GOT3 (cell line): ENCODE data around the gene MLST8.

Experiments
- DNase-seq: peaks from one replicate; lab custom pipeline; 2025; ENCODE audit warnings: mixed read lengths; lab: John Stamatoyannopoulos, UW

The MLST8 gene

GRCh38 chr16:2173366-2173765, 31.9 kb upstream of the MLST8 start:
- no peak for DNase-seq

DNA sequence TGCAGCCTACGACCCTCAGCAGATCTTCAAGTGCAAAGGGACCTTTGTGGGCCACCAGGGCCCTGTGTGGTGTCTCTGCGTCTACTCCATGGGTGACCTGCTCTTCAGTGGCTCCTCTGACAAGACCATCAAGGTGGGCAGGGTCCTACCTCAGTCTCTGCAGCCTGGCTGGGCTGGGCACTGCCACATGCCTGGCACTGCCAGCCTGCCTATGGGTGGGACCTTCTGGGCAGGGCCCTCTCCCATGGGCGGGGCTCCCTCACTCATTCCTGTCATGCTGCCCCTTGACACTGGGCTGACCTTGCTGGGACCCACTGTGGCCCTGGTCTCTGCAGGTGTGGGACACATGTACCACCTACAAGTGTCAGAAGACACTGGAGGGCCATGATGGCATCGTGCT, 31.3 kb upstream of the MLST8 start:
- DNase-seq: no peak

DNA sequence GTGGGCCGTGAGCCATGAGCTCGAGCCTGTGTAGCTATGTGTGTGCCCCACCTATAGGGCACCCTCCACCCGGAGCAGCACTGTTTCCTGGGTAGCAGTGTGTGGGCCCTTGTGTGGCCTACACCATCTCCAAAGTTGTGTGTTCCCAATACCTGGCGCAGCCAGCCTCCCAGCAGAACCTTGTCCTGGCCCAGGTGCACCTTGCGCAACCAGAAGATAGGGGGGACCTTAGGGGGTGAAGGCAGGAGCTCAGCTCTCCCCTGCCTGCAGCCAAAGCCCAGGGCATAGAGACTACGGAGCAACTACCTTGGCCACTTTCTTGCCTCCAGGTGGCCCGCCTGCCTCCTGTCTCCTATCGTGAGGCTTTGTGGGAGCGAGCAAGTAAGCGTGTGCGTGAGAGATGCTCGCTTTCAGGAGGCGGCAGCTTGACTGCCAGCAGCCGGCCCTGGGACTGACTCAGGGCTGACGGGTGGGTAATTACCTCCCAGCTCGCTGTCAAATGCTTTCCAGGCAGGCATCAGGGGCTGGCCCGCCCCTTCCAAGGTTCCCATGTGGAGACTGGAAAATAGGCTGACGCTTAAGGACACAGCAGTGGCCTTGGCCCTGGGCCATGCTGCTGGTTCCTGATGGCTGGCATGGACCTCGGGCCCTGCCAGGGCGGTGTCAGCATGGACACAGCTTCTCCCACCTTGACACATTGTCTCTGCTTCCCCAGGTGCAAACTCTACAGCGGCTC, 30.7 kb upstream of the MLST8 start:
- no peak for DNase-seq

DNA sequence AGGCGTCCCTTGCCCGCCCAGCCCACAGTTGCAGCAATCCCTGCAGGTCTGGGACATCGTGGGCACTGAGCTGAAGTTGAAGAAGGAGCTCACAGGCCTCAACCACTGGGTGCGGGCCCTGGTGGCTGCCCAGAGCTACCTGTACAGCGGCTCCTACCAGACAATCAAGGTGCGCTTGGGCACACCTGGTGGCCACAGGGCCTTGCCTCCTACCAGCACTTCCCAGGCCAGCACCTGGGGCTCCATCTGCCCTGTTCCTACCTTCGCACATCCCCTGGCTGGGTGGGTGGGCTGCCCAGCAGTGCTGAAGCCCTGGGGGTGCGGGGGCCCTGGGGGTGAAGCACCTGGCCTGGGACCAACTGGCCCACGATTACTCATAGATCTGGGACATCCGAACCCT, 29.8 kb upstream of the MLST8 start:
- no peak for DNase-seq

DNA sequence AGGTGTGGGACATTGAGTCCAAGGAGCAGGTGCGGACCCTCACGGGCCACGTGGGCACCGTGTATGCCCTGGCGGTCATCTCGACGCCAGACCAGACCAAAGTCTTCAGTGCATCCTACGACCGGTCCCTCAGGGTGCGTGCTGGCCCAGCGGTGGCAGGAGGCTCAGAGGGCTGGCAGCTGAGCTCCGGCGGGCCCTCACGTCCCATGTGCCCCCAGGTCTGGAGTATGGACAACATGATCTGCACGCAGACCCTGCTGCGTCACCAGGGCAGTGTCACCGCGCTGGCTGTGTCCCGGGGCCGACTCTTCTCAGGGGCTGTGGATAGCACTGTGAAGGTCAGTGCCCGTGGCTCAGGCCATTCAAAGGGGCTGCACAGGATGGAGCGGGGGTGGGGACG, 29.2 kb upstream of the MLST8 start:
- DNase-seq: no peak

DNA sequence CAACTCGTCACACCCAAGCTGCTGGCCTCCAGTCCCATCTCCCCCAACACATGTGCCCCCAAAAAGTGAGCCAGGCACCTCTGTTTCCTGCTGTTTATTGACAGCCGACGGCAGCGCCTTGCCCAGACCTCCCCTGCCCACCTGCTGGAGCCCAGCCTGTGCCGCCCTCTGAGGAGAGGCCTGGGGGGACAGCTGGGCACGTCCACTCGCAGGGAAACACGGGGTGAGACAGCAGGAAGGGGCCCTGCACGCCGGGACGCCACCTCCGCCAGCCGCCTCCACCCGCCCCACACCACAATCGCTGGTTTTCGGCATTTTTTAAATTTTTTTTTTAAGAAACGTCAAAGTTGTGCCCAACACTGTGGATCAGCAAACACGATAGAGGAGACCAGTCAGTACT, 28.2 kb upstream of the MLST8 start:
- no peak for DNase-seq

DNA sequence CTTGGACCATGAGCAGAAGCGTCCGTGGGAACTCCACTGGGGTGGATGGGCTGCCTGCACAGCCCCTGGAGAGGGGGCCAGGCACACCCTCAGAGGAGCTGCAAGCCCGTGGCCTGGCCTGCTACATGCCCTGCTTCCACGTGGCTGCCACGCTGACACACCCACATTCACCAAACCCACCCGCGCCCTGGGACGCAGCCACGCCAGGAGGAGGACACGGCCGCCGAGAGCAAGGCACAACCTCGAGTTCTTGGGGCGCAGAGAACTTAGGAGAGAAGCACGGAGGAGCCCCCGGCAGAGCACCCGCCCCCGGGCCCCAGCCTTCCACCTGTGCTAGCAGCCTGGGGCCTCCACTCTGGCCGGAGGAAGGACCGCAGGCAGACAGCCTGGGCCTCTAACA, 27.7 kb upstream of the MLST8 start:
- no peak for DNase-seq

- no peak for DNase-seq
These were observed 26.7 kb upstream of the MLST8 start for GRCh38 chr16:2178321-2179106.

- no peak for DNase-seq
These were observed 26.1 kb upstream of the MLST8 start for GRCh38 chr16:2179107-2179501.

- no peak for DNase-seq
These were observed 25.7 kb upstream of the MLST8 start for GRCh38 chr16:2179576-2179975.

GRCh38 chr16:2180461-2180860, 24.8 kb upstream of the MLST8 start:
- no peak for DNase-seq

GRCh38 chr16:2180962-2181923, 24.0 kb upstream of the MLST8 start:
- no peak for DNase-seq

- no peak for DNase-seq
These were observed 23.3 kb upstream of the MLST8 start for GRCh38 chr16:2181952-2182351.

GRCh38 chr16:2183671-2184070, 21.6 kb upstream of the MLST8 start:
- no peak for DNase-seq

- no peak for DNase-seq
These were observed 20.9 kb upstream of the MLST8 start for GRCh38 chr16:2184346-2184745.

- no peak for DNase-seq
These were observed 20.3 kb upstream of the MLST8 start for GRCh38 chr16:2184962-2185361.

- DNase-seq: no peak
These were observed 19.2 kb upstream of the MLST8 start for GRCh38 chr16:2186064-2186463.

- no peak for DNase-seq
These were observed 18.7 kb upstream of the MLST8 start for GRCh38 chr16:2186505-2186904.

- no peak for DNase-seq
These were observed 18.0 kb upstream of the MLST8 start for GRCh38 chr16:2187212-2187611.

DNA sequence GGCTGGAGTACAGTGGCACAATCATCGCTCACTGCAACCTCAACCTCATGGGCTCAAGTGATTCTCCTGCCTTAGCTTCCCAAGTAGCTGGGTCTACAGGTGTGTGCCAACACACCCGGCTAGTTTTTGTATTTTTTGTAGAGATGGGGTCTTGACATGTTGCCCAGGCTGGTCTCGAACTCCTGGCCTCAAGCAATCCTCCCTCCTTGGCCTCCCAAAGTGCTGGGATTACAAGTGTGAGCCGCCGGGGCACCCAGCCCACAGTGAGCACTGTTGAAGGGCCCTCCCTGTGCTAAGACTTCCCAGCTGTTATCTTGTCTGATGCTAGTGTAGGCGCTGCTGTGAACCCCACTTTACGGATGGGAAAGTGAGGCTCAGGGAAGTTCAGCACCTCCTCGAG, 16.9 kb upstream of the MLST8 start:
- DNase-seq: no peak

DNA sequence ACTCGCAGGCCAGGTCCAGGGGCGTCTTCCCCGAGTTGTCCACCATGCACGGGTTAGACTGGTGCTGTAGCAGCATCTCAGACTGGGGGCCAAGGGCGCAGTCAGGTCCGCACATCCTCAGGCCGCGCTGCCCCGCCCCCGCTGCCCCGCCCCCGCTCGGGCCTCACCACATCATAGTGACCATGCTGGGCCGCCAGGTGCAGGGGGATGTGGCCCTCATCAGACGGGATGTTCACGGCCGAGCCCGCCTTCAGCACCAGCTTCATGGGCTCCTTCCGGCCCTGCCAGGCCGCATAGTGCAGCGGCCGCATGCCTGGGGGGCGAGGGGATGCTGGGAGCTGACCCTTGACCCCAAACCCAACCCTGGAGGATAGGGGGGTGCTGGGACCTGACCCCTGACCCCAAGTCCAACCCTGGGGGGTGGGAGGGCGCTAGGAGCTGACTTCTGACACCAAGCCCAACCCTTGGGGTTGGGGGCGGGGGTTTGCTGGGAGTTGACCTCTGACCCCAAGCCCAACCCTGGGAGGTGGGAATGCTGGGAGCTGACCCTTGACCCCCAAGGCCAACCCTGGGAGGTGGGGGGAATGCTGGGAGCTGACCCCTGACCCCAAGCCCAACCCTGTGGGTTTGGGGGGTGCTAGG, 15.9 kb upstream of the MLST8 start:
- no peak for DNase-seq
